Spleen (tissue), 11 donors: ENCODE data around the gene CCNJ. TPM values are rescaled to one million over a fixed set of nuclear protein-coding genes. Genes with fewer than 3 reads are reported as not detected.

Experiments
- DNase-seq: peaks from one replicate; pipeline ENCODE4 v3.0.0-alpha.2; 2020
- H3K27ac ChIP-seq, 8 donors: fragments of 200-600 bp; sonication (generic) in 7 of 8; 1 replicate in 4 of 8; 2 replicates in 4 of 8; pipeline versions ENCODE4 v1.5.0 to v1.8.0; 2016 to 2021; ENCODE audit warnings: inconsistent platforms in 4 of 8, mild to moderate bottlenecking in 4 of 8, moderate library complexity in 1 of 8
- H3K27me3 ChIP-seq, 7 donors: fragments of 200-600 bp; sonication (generic) in 6 of 7; replicated peaks in 1 of 7; 1 replicate in 4 of 7; 2 replicates in 3 of 7; pipeline versions ENCODE4 v1.5.0 to v1.8.0; 2016 to 2021; ENCODE audit warnings: inconsistent platforms in 3 of 7, mild to moderate bottlenecking in 1 of 7
- H3K36me3 ChIP-seq, 6 donors: fragments of 200-600 bp; sonication (generic) in 5 of 6; 1 replicate in 4 of 6; 2 replicates in 2 of 6; pipeline versions ENCODE4 v1.5.0 to v1.8.0; 2016 to 2021; ENCODE audit warnings: inconsistent platforms in 2 of 6
- H3K4me1 ChIP-seq, 6 donors: fragments of 200-600 bp; sonication (generic) in 5 of 6; 1 replicate in 3 of 6; 2 replicates in 3 of 6; pipeline versions ENCODE4 v1.5.0 to v1.8.0; 2016 to 2021; ENCODE audit warnings: inconsistent platforms in 3 of 6
- H3K4me3 ChIP-seq, 8 donors: fragments of 200-600 bp; sonication (generic) in 7 of 8; 1 replicate in 4 of 8; 2 replicates in 4 of 8; pipeline versions ENCODE4 v1.5.0 to v1.8.0; 2016 to 2021; ENCODE audit warnings: inconsistent platforms in 4 of 8, mild to moderate bottlenecking in 4 of 8, moderate library complexity in 2 of 8
- H3K9me3 ChIP-seq, 8 donors: fragments of 200-600 bp; sonication (generic) in 7 of 8; 1 replicate in 4 of 8; 2 replicates in 4 of 8; pipeline versions ENCODE4 v1.5.0 to v1.8.0; 2016 to 2021; ENCODE audit warnings: inconsistent platforms in 4 of 8
- POLR2A ChIP-seq, 3 donors: fragments of 450-650 bp; IDR thresholded peaks; one replicate each; pipeline ENCODE4 v1.5.1; 2017; ENCODE audit warnings: antibody characterized with exemption in 3 of 3, mild to moderate bottlenecking in 1 of 3
- POLR2AphosphoS5 ChIP-seq, 3 donors: sonication (generic); formaldehyde crosslinking; IDR thresholded peaks; one replicate each; pipeline ENCODE4 v1.5.1; 2017; ENCODE audit warnings: antibody characterized with exemption in 3 of 3
- WGBS, 5 donors: extraction: QIAGEN DNeasy Blood & Tissue Kit in 3 of 5; methylation state at CpG; one replicate each; pipeline versions ENCODE4 v1.1.5 to v1.1.7; 2013 to 2018; 5-methylcytosine and 5-hydroxymethylcytosine counted together
- intact Hi-C: fragments of 100-400 bp; cut with DNase I; formaldehyde crosslinking; loops from one replicate; pipeline ENCODE4 v1.15.0; 2023; ENCODE audit warnings: low total_unique reads
- polyA plus RNA-seq, 3 donors: library from polyadenylated mRNA; stranded (reverse); fragments of 200-250 nt; gene quantifications; one replicate each; pipeline ENCODE4 v1.2.1, GENCODE V29; 2013
- total RNA-seq, 7 donors: library from RNA; depleted of rRNA in 3 of 7; stranded (reverse); fragments of >200 nt in 3 of 7; fragmentation: NEBNext Ultra II Directional in 4 of 7; extraction: Animal tissue kit (Norgen Biotek cat#: 25700) in 4 of 7; gene quantifications; one replicate each; pipeline versions ENCODE4 v1.1.0 to v1.2.1, GENCODE V29; 2016 to 2021
- TF ChIP-seq, protein P1 (sequence below), 11 experiments: fragments of 200-600 bp in 7 of 11; fragments of 450-650 bp in 4 of 11; sonication (generic) in 4 of 11; IDR thresholded peaks in 8 of 11; conservative IDR thresholded peaks in 3 of 11; 1 replicate in 7 of 11; 2 replicates in 4 of 11; pipeline versions ENCODE4 v1.4.0 to v1.8.0; 2016 to 2021; ENCODE audit warnings: antibody characterized with exemption in 11 of 11, inconsistent platforms in 4 of 11, mild to moderate bottlenecking in 1 of 11
- donor health status: healthy with polysubstance abuse.
- donor health status: DM: no; HTN: no; CAD: no; lungs with moderate emphysema.
- donor health status: DM: no; HTN: no; CAD: no.
- donor health status: Bipolar disorder and iron deficiency.
- donor health status: healthy.
- donor health status: DM: no; HTN: no; CAD: no.
- donor health status: DM: yes; HTN: yes; CAD: no.

CCNJ gene
- total and polyA plus RNA-seq, 10 donors: 2.2 to 11.8 (median 9.8) TPM

GRCh38 chr10:96014473-96015102 is 28.8 kb upstream of the CCNJ start:
- no peaks in the 10 kb centered on the region for H3K27me3 ChIP-seq
- no peak overlapping the region for H3K4me3 ChIP-seq
- DNase-seq: no peak
- H3K9me3 ChIP-seq: no peaks in the 10 kb centered on the region
- TF ChIP-seq, protein P1, sequence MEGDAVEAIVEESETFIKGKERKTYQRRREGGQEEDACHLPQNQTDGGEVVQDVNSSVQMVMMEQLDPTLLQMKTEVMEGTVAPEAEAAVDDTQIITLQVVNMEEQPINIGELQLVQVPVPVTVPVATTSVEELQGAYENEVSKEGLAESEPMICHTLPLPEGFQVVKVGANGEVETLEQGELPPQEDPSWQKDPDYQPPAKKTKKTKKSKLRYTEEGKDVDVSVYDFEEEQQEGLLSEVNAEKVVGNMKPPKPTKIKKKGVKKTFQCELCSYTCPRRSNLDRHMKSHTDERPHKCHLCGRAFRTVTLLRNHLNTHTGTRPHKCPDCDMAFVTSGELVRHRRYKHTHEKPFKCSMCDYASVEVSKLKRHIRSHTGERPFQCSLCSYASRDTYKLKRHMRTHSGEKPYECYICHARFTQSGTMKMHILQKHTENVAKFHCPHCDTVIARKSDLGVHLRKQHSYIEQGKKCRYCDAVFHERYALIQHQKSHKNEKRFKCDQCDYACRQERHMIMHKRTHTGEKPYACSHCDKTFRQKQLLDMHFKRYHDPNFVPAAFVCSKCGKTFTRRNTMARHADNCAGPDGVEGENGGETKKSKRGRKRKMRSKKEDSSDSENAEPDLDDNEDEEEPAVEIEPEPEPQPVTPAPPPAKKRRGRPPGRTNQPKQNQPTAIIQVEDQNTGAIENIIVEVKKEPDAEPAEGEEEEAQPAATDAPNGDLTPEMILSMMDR (IDR thresholded peaks at IDR 0.05 in 8 of 11, conservative IDR thresholded peaks at IDR 0.05 in 3 of 11): no peak
- TF ChIP-seq POLR2AphosphoS5 (IDR thresholded peaks at IDR 0.05) (no peak), POLR2A (IDR thresholded peaks at IDR 0.05) (no peak)
- H3K4me1 ChIP-seq: peaks cover 0 to 7% (median 4%) of the 10 kb centered on the region in 6 donors
- no peaks in the 10 kb centered on the region for H3K36me3 ChIP-seq
- no peak overlapping the region for H3K27ac ChIP-seq
- WGBS, 5 donors: 88 to 96% (median 90%) methylated on average over 2 of the region's 2 CpGs
- intact Hi-C loops: loop anchor here (10.0 kb wide), 1 partner anchor 300 kb away; no protein-coding TSS in a partner anchor

DNA sequence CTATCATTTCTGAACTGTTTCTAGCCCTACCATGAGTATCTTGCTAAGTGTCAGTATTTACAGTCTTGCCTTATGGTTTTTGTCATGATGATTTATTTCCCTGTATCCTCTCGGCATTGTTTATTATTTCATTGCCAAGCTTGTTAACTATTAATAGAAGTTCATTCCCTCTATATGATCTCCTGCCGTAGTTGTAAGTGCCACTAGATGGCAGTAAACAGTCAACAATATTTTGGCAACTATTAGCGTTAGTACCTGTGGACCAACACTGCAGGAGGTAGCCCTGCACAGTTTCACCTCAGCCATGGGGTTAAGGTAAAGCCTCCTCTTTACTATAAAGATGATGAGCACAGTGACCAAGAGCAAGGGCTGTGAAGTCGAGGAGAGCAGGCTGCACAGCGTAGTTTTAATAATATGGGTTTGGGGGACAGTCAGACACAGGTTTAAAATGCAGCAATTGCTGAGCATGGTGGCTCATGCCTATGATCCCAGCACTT is 26.1 kb upstream of the CCNJ start:
- Histone ChIP-seq H3K4me1 (peaks cover 0 to 7% (median 4%) of the 10 kb centered on the region in 6 donors), H3K36me3 (no peaks in the 10 kb centered on the region), H3K4me3 (no peak overlapping the region), H3K27ac (no peak overlapping the region), H3K9me3 (no peaks in the 10 kb centered on the region), H3K27me3 (no peaks in the 10 kb centered on the region)
- 16 to 22% (median 19%) methylated on average over 5 of the region's 5 CpGs for WGBS, 5 donors
- TF ChIP-seq, protein P1 (IDR thresholded peaks at IDR 0.05 in 8 of 11, conservative IDR thresholded peaks at IDR 0.05 in 3 of 11): peak; percentile 57 to 80 (median 77)
- no peak for TF ChIP-seq POLR2A (IDR thresholded peaks at IDR 0.05)
- DNase-seq: no peak
- intact Hi-C loops: loop anchor here (10.0 kb wide), 1 partner anchor 298 kb away; no protein-coding TSS in a partner anchor

GRCh38 chr10:96021332-96021731 is 22.1 kb upstream of the CCNJ start:
- 81 to 95% (median 84%) methylated on average over 1 of the region's 1 CpG for WGBS, 5 donors
- H3K4me1 ChIP-seq: peaks cover 0 to 7% (median 4%) of the 10 kb centered on the region in 6 donors
- intact Hi-C loops: no loop called here
- H3K9me3 ChIP-seq: no peaks in the 10 kb centered on the region
- no peak overlapping the region for H3K27ac ChIP-seq
- H3K4me3 ChIP-seq: no peak overlapping the region
- no peaks in the 10 kb centered on the region for H3K36me3 ChIP-seq
- H3K27me3 ChIP-seq: no peaks in the 10 kb centered on the region
- TF ChIP-seq POLR2A (IDR thresholded peaks at IDR 0.05) (no peak), POLR2AphosphoS5 (IDR thresholded peaks at IDR 0.05) (no peak)
- TF ChIP-seq, protein P1 (IDR thresholded peaks at IDR 0.05 in 8 of 11, conservative IDR thresholded peaks at IDR 0.05 in 3 of 11): no peak
- no peak for DNase-seq

DNA sequence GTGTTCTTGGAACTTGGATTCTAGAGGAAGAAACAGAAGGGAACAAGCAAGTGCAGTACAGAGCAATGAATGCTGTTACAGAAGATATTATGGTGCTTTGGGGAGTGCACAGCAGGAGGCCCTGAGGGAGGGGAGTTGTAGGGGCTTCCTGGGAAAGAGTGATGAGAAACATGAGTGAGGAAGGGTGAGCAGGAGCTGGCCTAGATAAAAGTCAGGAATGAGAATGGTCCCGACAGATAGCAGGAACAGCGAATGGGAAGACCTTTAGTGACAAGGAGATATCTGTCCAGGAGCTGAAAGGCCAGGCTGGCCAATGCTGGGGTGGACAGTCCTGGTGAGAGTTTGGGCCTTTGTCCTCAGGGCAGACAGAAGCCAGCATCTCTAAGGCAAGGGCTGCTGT is 20.6 kb upstream of the CCNJ start:
- 89 to 96% (median 92%) methylated on average over 2 of the region's 2 CpGs for WGBS, 5 donors
- DNase-seq: no peak
- no peak overlapping the region for H3K27ac ChIP-seq

More for the DNA sequence above, 20.6 kb upstream of the CCNJ start:
- Histone ChIP-seq H3K9me3 (no peaks in the 10 kb centered on the region), H3K4me3 (no peak overlapping the region), H3K4me1 (no peaks in the 10 kb centered on the region), H3K36me3 (no peaks in the 10 kb centered on the region), H3K27me3 (no peaks in the 10 kb centered on the region)
- TF ChIP-seq POLR2AphosphoS5 (IDR thresholded peaks at IDR 0.05) (no peak), POLR2A (IDR thresholded peaks at IDR 0.05) (no peak)
- TF ChIP-seq, protein P1 (IDR thresholded peaks at IDR 0.05 in 8 of 11, conservative IDR thresholded peaks at IDR 0.05 in 3 of 11): no peak
- intact Hi-C loops: no loop called here
